Stimulated activated naive CD8-positive, alpha-beta T cell treated with anti-CD3 and anti-CD28 coated beads, Interleukin-15, amount 100 ng/mL, for 72 hours (primary cell): ENCODE data around the gene IRF1.
"Not testable (repeated sequence)": the region's sequence is repeated elsewhere in the genome, so short reads cannot be mapped to it uniquely, and the experiment has no call there.

Source experiments
- ATAC-seq: fragments of 150-1000 bp; cut with Tn5 transposase; 2 replicates; pipeline ENCODE4 v1.10.0; 2021; ENCODE audit warnings: mild to moderate bottlenecking, moderate library complexity
- DNase-seq, 2 donors: peaks; one replicate each; pipeline ENCODE4 v3.0.0; 2021 to 2022
- H3K27ac Mint-ChIP-seq, 2 donors: one replicate each; pipeline ENCODE4 v1.8.0; 2022; ENCODE audit warnings: mild to moderate bottlenecking in 2 of 2, mixed read lengths in 2 of 2, moderate library complexity in 2 of 2
- H3K27me3 Mint-ChIP-seq: one replicate; pipeline ENCODE4 v1.8.0; 2022; ENCODE audit warnings: mixed read lengths
- H3K4me1 Mint-ChIP-seq: one replicate; pipeline ENCODE4 v1.8.0; 2022; ENCODE audit warnings: mild to moderate bottlenecking, mixed read lengths
- H3K4me3 Mint-ChIP-seq, 2 donors: one replicate each; pipeline ENCODE4 v1.8.0; 2022; ENCODE audit warnings: mild to moderate bottlenecking in 2 of 2, mixed read lengths in 2 of 2, moderate library complexity in 1 of 2
- H3K9me3 Mint-ChIP-seq, 2 donors: one replicate each; pipeline ENCODE4 v1.8.0; 2022; ENCODE audit warnings: mixed read lengths in 2 of 2

Gene IRF1

GRCh38 chr5:132438917-132439316, 51.7 kb downstream of the IRF1 start:
- Mint-ChIP-seq H3K4me1 (peaks cover 94% of the 10 kb centered on the region), H3K9me3 (no peaks in the 10 kb centered on the region), H3K4me3 (peak overlapping the region in 1 of 2 donors; percentile 9), H3K27me3 (no peaks in the 10 kb centered on the region), H3K27ac (peak overlapping the region; percentile 86 to 93)
- DNase-seq = no peak
- peak; percentile 22 for ATAC-seq

- not testable (repeated sequence) for ATAC-seq, H3K9me3 Mint-ChIP-seq, H3K27me3 Mint-ChIP-seq, DNase-seq
- H3K4me1 Mint-ChIP-seq = peaks cover 89% of the 10 kb centered on the region
- peak overlapping the region; percentile 59 to 74 for H3K4me3 Mint-ChIP-seq
- peak overlapping the region; percentile 44 to 92 for H3K27ac Mint-ChIP-seq
Observed at GRCh38 chr5:132438267-132438645, 52.3 kb downstream of the IRF1 start.

GRCh38 chr5:132437604-132438266, 52.8 kb downstream of the IRF1 start:
- H3K9me3 Mint-ChIP-seq = no peaks in the 10 kb centered on the region
- ATAC-seq = peak; percentile 93

GRCh38 chr5:132436936-132437335, 53.6 kb downstream of the IRF1 start:
- peak overlapping the region; percentile 30 to 44 for H3K27ac Mint-ChIP-seq
- ATAC-seq = peak; percentile 18
- H3K4me1 Mint-ChIP-seq = peaks cover 88% of the 10 kb centered on the region
- peak overlapping the region; percentile 46 to 74 for H3K4me3 Mint-ChIP-seq
- peak in 1 of 2 donors; percentile 5 for DNase-seq
- H3K9me3 Mint-ChIP-seq = no peaks in the 10 kb centered on the region
- no peaks in the 10 kb centered on the region for H3K27me3 Mint-ChIP-seq

More at GRCh38 chr5:132437604-132438266, 52.8 kb downstream of the IRF1 start:
- peak in 1 of 2 donors; percentile 57 for DNase-seq
- no peaks in the 10 kb centered on the region for H3K27me3 Mint-ChIP-seq
- peak overlapping the region; percentile 44 to 92 for H3K27ac Mint-ChIP-seq
- H3K4me1 Mint-ChIP-seq = peaks cover 88% of the 10 kb centered on the region
- peak overlapping the region; percentile 59 to 74 for H3K4me3 Mint-ChIP-seq

GRCh38 chr5:132435886-132436285, 54.7 kb downstream of the IRF1 start:
- H3K4me3 Mint-ChIP-seq = no peak overlapping the region
- ATAC-seq = no peak
- H3K9me3 Mint-ChIP-seq = no peaks in the 10 kb centered on the region

GRCh38 chr5:132435447-132435846, 55.1 kb downstream of the IRF1 start:
- H3K4me1 Mint-ChIP-seq = peaks cover 92% of the 10 kb centered on the region
- peaks cover 0 to under 1% of the 10 kb centered on the region in 2 donors for H3K9me3 Mint-ChIP-seq
- H3K27me3 Mint-ChIP-seq = no peaks in the 10 kb centered on the region
- no peak overlapping the region for H3K27ac Mint-ChIP-seq
- H3K4me3 Mint-ChIP-seq = no peak overlapping the region
- ATAC-seq = no peak
- DNase-seq = no peak

More at GRCh38 chr5:132435886-132436285, 54.7 kb downstream of the IRF1 start:
- peak overlapping the region in 1 of 2 donors; percentile 72 for H3K27ac Mint-ChIP-seq
- H3K27me3 Mint-ChIP-seq = no peaks in the 10 kb centered on the region
- DNase-seq = no peak
- peaks cover 88% of the 10 kb centered on the region for H3K4me1 Mint-ChIP-seq

- Mint-ChIP-seq H3K4me1 (peaks cover 92% of the 10 kb centered on the region), H3K4me3 (no peak overlapping the region), H3K9me3 (peaks cover 0 to 7% of the 10 kb centered on the region in 2 donors), H3K27ac (no peak overlapping the region), H3K27me3 (no peaks in the 10 kb centered on the region)
- no peak for ATAC-seq
- DNase-seq = no peak
Observed at GRCh38 chr5:132434416-132435286, 55.9 kb downstream of the IRF1 start.

- Mint-ChIP-seq H3K27me3 (no peaks in the 10 kb centered on the region), H3K9me3 (peaks cover 0 to 7% of the 10 kb centered on the region in 2 donors), H3K4me3 (no peak overlapping the region), H3K4me1 (peaks cover 92% of the 10 kb centered on the region), H3K27ac (peak overlapping the region in 1 of 2 donors; percentile 61)
- DNase-seq (no peak), ATAC-seq (no peak)
Observed at GRCh38 chr5:132433141-132433540, 57.4 kb downstream of the IRF1 start.

GRCh38 chr5:132431632-132432031, 58.9 kb downstream of the IRF1 start:
- Mint-ChIP-seq H3K4me3 (peak overlapping the region in 1 of 2 donors; percentile 25), H3K4me1 (peaks cover 92% of the 10 kb centered on the region), H3K27me3 (no peaks in the 10 kb centered on the region), H3K27ac (peak overlapping the region in 1 of 2 donors; percentile 94), H3K9me3 (peaks cover 0 to 7% of the 10 kb centered on the region in 2 donors)
- DNase-seq (no peak), ATAC-seq (no peak)
